Endothelial cell of umbilical vein (primary cell): ENCODE results near the gene IKZF1. TPM values are rescaled to one million over a fixed set of nuclear protein-coding genes. Genes with fewer than 3 reads are reported as not detected.

Experiments used
- BruUV-seq: library from RNA; stranded (reverse); fragments of 400-500 nt; replicated peaks from 2 replicates; lab custom pipeline; 2021; lab: Mats Ljungman, UMichigan
- CTCF ChIA-PET: fragments of 300-600, 350-600 bp; sonication (Branson Sonifier 250); formaldehyde crosslinking; loops from one replicate; lab custom pipeline; 2021; ENCODE audit warnings: antibody characterized with exemption, inconsistent platforms; lab: Charles Lee
- POLR2A ChIA-PET: fragments of 300-600, 350-600 bp; sonication (Branson Sonifier 250); formaldehyde crosslinking; loops from one replicate; lab custom pipeline; 2021; ENCODE audit warnings: antibody characterized with exemption, inconsistent platforms; lab: Charles Lee
- DNase-seq: peaks from one replicate; pipeline ENCODE4 v3.0.0-alpha.2; 2011; ENCODE audit warnings: low read depth, low spot score
- FAIRE-seq: peaks from 2 replicates; lab custom pipeline; 2011; peaks lifted over from hg19 to GRCh38; lab: Jason Lieb, UNC
- H2AFZ ChIP-seq: 2 replicates; pipeline ENCODE4 v1.6.0; 2012; ENCODE audit warnings: low read depth, low read length, control low read depth, inconsistent platforms
- H3K27ac ChIP-seq: 2 replicates; pipeline ENCODE4 v1.5.1; 2011; ENCODE audit warnings: low read depth, mild to moderate bottlenecking, control low read depth, low read length, moderate library complexity; ENCODE audit not compliant: insufficient read depth
- H3K27me3 ChIP-seq, 2 experiments: 2 replicates each; pipeline versions ENCODE4 v1.6.0 to v1.6.1; 2011; ENCODE audit warnings: low read length in 2 of 2, mixed read lengths in 1 of 2; ENCODE audit not compliant: control insufficient read depth in 2 of 2, insufficient read depth in 2 of 2
- H3K36me3 ChIP-seq, 2 experiments: 2 replicates in 1 of 2; 3 replicates in 1 of 2; pipeline ENCODE4 v1.5.1; 2011; ENCODE audit warnings: low read length in 2 of 2, mild to moderate bottlenecking in 1 of 2, moderate library complexity in 1 of 2; ENCODE audit not compliant: control insufficient read depth in 2 of 2, insufficient read depth in 2 of 2; ENCODE audit errors: extremely low read depth in 1 of 2
- H3K4me1 ChIP-seq: 3 replicates; pipeline ENCODE4 v1.5.1; 2011; ENCODE audit warnings: mild to moderate bottlenecking, low read length; ENCODE audit not compliant: control insufficient read depth, insufficient read depth; ENCODE audit errors: extremely low read depth
- H3K4me2 ChIP-seq: 2 replicates; pipeline ENCODE4 v1.6.1; 2011; ENCODE audit warnings: low read length, control low read depth, mixed read lengths; ENCODE audit not compliant: insufficient read depth
- H3K4me3 ChIP-seq, 3 experiments: fragments of 200-600 bp in 1 of 3; sonication (generic), shearing (Covaris generic) in 1 of 3; replicated peaks in 1 of 3; 2 replicates each; pipeline ENCODE4 v1.5.1; 2011 to 2016; ENCODE audit warnings: control low read depth in 3 of 3, low read length in 3 of 3, mild to moderate bottlenecking in 2 of 3, inconsistent platforms in 1 of 3, low read depth in 1 of 3, moderate library complexity in 1 of 3; ENCODE audit not compliant: insufficient read depth in 1 of 3
- H3K79me2 ChIP-seq: 2 replicates; pipeline ENCODE4 v1.6.0; 2012; ENCODE audit warnings: low read length, inconsistent platforms; ENCODE audit not compliant: control insufficient read depth, insufficient read depth
- H3K9ac ChIP-seq: replicated peaks from 2 replicates; pipeline ENCODE3; 2011; ENCODE audit warnings: low read length, control low read depth; ENCODE audit not compliant: insufficient read depth; ENCODE audit errors: extremely low read depth
- H3K9me1 ChIP-seq: replicated peaks from 3 replicates; pipeline ENCODE4 v1.6.0; 2011; ENCODE audit warnings: mild to moderate bottlenecking, low read length; ENCODE audit not compliant: control insufficient read depth, insufficient read depth; ENCODE audit errors: extremely low read depth
- H3K9me3 ChIP-seq: replicated peaks from 2 replicates; pipeline ENCODE4 v1.5.1; 2012; ENCODE audit warnings: low read length, inconsistent platforms; ENCODE audit not compliant: control insufficient read depth, insufficient read depth
- H4K20me1 ChIP-seq: replicated peaks from 2 replicates; pipeline ENCODE3; 2011; ENCODE audit warnings: mild to moderate bottlenecking, low read length; ENCODE audit not compliant: control insufficient read depth, insufficient read depth; ENCODE audit errors: extremely low read depth
- CTCF ChIP-seq, 2 donors: IDR thresholded peaks; 1 replicate in 1 of 2; 2 replicates in 1 of 2; pipeline ENCODE4 v1.5.1; 2011; ENCODE audit warnings: low read length in 2 of 2, mild to moderate bottlenecking in 2 of 2, moderate library complexity in 2 of 2, control low read depth in 1 of 2, inconsistent platforms in 1 of 2, low read depth in 1 of 2; ENCODE audit not compliant: insufficient read depth in 1 of 2; ENCODE audit errors: extremely low read depth in 1 of 2
- EZH2 ChIP-seq: IDR thresholded peaks from 2 replicates; pipeline ENCODE4 v1.6.1; 2012; ENCODE audit warnings: borderline replicate concordance, low read depth, mild to moderate bottlenecking, moderate library complexity, low read length, inconsistent platforms; ENCODE audit not compliant: severe bottlenecking
- FOS ChIP-seq: IDR thresholded peaks from 2 replicates; pipeline ENCODE4 v1.6.1; 2011; ENCODE audit warnings: mild to moderate bottlenecking, low read length, moderate library complexity, borderline replicate concordance; ENCODE audit not compliant: insufficient read depth
- GATA2 ChIP-seq: IDR thresholded peaks from 2 replicates; pipeline ENCODE4 v1.7.0; 2011; ENCODE audit warnings: low read depth, mild to moderate bottlenecking, moderate library complexity, mixed read lengths, low read length; ENCODE audit not compliant: insufficient read length, insufficient read depth
- JUN ChIP-seq: IDR thresholded peaks from 2 replicates; pipeline ENCODE4 v1.6.1; 2011; ENCODE audit warnings: borderline replicate concordance, low read depth; ENCODE audit not compliant: insufficient read length, insufficient read depth
- MAX ChIP-seq: IDR thresholded peaks from 2 replicates; pipeline ENCODE4 v1.6.1; 2011; ENCODE audit not compliant: insufficient read depth, insufficient read length
- MYC ChIP-seq: IDR thresholded peaks from one replicate; pipeline ENCODE4 v1.6.1; 2011; ENCODE audit warnings: mild to moderate bottlenecking, low read depth, low read length
- POLR2A ChIP-seq: IDR thresholded peaks from 2 replicates; pipeline ENCODE4 v1.6.1; 2012; ENCODE audit warnings: low read depth, mild to moderate bottlenecking, control low read depth, low read length
- POLR2AphosphoS5 ChIP-seq: IDR thresholded peaks from 2 replicates; pipeline ENCODE4 v1.6.1; 2012; ENCODE audit warnings: low read depth, mild to moderate bottlenecking, control low read depth, low read length, moderate library complexity; ENCODE audit not compliant: insufficient read depth
- dilution Hi-C: fragments of 300-500 bp; cut with MboI; formaldehyde crosslinking; loops from one replicate; pipeline ENCODE4 v1.15.0; 2019; ENCODE audit warnings: low sequenced_read_pairs; ENCODE audit not compliant: extremely low pct_ligation_motif_present
- intact Hi-C: fragments of 100-400 bp; cut with micrococcal nuclease; formaldehyde crosslinking; loops from one replicate; pipeline ENCODE4 v1.10.0; 2022
- polyA plus RNA-seq, 4 experiments: library from polyadenylated mRNA; depleted of rRNA in 3 of 4; stranded (reverse) in 3 of 4; unstranded in 1 of 4; fragments of >200 nt; gene quantifications; 2 replicates each; pipeline versions ENCODE4 v1.2.1 to v1.2.3, GENCODE V29; 2011 to 2012; ENCODE audit warnings: missing spikeins in 1 of 4
- total RNA-seq: library from RNA; stranded (reverse); gene quantifications from 2 replicates; pipeline ENCODE4 v1.2.3, GENCODE V29; 2021

IKZF1 gene
- total and polyA plus RNA-seq, 2 donors (not counting 3 experiments of a cell fraction or from before 2014, with no cell fraction given): 0.01 to 0.20 TPM

DNA sequence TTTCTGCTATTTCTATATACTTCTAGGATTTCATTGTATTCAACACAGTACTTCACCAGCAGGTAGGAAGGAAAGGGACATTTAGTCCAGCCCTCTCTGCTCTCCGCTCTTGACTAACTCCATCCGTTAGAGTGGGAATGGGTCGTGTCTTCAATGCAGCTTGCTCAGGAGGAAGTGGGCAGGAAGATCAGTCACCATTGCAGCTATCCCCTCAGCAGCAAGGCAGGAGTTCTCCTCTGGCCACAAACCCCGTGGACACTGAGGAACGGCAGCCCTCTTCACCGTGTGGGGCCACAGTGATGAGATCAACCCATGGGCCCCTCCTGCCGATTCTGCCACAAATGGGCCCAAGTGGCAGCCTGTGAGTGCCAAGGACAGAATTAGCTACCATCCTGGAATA is 30.2 kb upstream of the IKZF1 start:
- H3K27me3 ChIP-seq: no peaks in the 10 kb centered on the region
- CTCF ChIA-PET: interaction anchor here (1.2 kb wide), 2 partner anchors 13 to 888 kb away, joined by 3 read pairs; no protein-coding TSS in a partner anchor
- no peak for FAIRE-seq

More for the DNA sequence above, 30.2 kb upstream of the IKZF1 start:
- Histone ChIP-seq H2AFZ (no peak overlapping the region), H3K9me1 (no peaks in the 10 kb centered on the region), H3K4me3 (no peak overlapping the region), H4K20me1 (no peaks in the 10 kb centered on the region), H3K79me2 (no peaks in the 10 kb centered on the region), H3K27ac (no peak overlapping the region), H3K36me3 (no peaks in the 10 kb centered on the region), H3K9ac (no peak overlapping the region), H3K4me1 (no peaks in the 10 kb centered on the region), H3K4me2 (no peak overlapping the region), H3K9me3 (no peaks in the 10 kb centered on the region)
- BruUV-seq: no TSS peak
- dilution Hi-C loops: no loop called here
- TF ChIP-seq MYC: no peak
- TF ChIP-seq JUN: no peak
- no peak for TF ChIP-seq POLR2AphosphoS5
- TF ChIP-seq CTCF (IDR thresholded peaks at IDR 0.05; ENCODE audit: extremely low read depth in 1 of 2, insufficient read depth in 1 of 2, low read depth in 1 of 2, low read length in 2 of 2): no peak
- no peak for TF ChIP-seq GATA2
- TF ChIP-seq POLR2A: no peak
- TF ChIP-seq FOS: no peak
- no peak for TF ChIP-seq EZH2
- TF ChIP-seq MAX: no peak
- DNase-seq: no peak
- POLR2A ChIA-PET: no interaction called here
- intact Hi-C loops: no loop called here
